DOHH2 (cell line): Measurements from ENCODE around the gene ITGBL1.

Source experiments
- EZH2phosphoT487 ChIP-seq: fragments of 200-600 bp; sonication (generic); IDR thresholded peaks from 2 replicates; pipeline ENCODE4 v1.6.1; 2017; ENCODE audit warnings: borderline replicate concordance, mild to moderate bottlenecking, antibody characterized with exemption, low read length, moderate library complexity, mixed read lengths
- TF ChIP-seq, protein P1 (sequence below): fragments of 200-600 bp; sonication (generic); IDR thresholded peaks from one replicate; pipeline ENCODE4 v1.5.1; 2014; ENCODE audit warnings: antibody characterized with exemption, mild to moderate bottlenecking, low read depth, low read length; ENCODE audit not compliant: poor library complexity, severe bottlenecking

- TF ChIP-seq, protein P1, sequence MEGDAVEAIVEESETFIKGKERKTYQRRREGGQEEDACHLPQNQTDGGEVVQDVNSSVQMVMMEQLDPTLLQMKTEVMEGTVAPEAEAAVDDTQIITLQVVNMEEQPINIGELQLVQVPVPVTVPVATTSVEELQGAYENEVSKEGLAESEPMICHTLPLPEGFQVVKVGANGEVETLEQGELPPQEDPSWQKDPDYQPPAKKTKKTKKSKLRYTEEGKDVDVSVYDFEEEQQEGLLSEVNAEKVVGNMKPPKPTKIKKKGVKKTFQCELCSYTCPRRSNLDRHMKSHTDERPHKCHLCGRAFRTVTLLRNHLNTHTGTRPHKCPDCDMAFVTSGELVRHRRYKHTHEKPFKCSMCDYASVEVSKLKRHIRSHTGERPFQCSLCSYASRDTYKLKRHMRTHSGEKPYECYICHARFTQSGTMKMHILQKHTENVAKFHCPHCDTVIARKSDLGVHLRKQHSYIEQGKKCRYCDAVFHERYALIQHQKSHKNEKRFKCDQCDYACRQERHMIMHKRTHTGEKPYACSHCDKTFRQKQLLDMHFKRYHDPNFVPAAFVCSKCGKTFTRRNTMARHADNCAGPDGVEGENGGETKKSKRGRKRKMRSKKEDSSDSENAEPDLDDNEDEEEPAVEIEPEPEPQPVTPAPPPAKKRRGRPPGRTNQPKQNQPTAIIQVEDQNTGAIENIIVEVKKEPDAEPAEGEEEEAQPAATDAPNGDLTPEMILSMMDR, result no peak
- TF ChIP-seq EZH2phosphoT487, result no peak
These were observed 310.7 kb downstream of the ITGBL1 start for GRCh38 chr13:101763191-101763590.
